ENCODE data around the gene ZNF211. TPM values are rescaled to one million over a fixed set of nuclear protein-coding genes. Genes with fewer than 3 reads are reported as not detected.

Gene ZNF211
- total RNA-seq, 1 experiment from 2014 or later = 17.6 TPM

- TF ChIP-seq ARID4B (CRISPR knock-in tag; IDR thresholded peaks at IDR 0.05; ENCODE audit: borderline replicate concordance) (peak; percentile 23; the same call in 1 of the 2 replicates), CREB1 (CRISPR knock-in tag; IDR thresholded peaks at IDR 0.05) (0 out of 2 replicates have a peak, but pooled peaks have one; percentile 27), ZNF219 (CRISPR knock-in tag; IDR thresholded peaks at IDR 0.05; ENCODE audit: borderline replicate concordance) (no peak), HMGXB4 (CRISPR knock-in tag; IDR thresholded peaks at IDR 0.05) (peak; percentile 64), ZNF281 (CRISPR knock-in tag; IDR thresholded peaks at IDR 0.05) (no peak), EMX1 (CRISPR knock-in tag; IDR thresholded peaks at IDR 0.05) (no peak), GRHL2 (CRISPR knock-in tag; IDR thresholded peaks at IDR 0.05; ENCODE audit: insufficient replicate concordance, severe bottlenecking) (no peak), OVOL2 (CRISPR knock-in tag; IDR thresholded peaks at IDR 0.05; ENCODE audit: borderline replicate concordance) (no peak), FOXK1 (CRISPR knock-in tag; IDR thresholded peaks at IDR 0.05) (no peak), SMAD3 (CRISPR knock-in tag; IDR thresholded peaks at IDR 0.05; ENCODE audit: borderline replicate concordance) (no peak), FOXP4 (CRISPR knock-in tag; IDR thresholded peaks at IDR 0.05) (no peak), USF2 (CRISPR knock-in tag; IDR thresholded peaks at IDR 0.05) (peak; percentile 33; the same call in 1 of the 2 replicates), E2F5 (CRISPR knock-in tag; IDR thresholded peaks at IDR 0.05) (no peak; the same call in 1 of the 2 replicates), SP1 (CRISPR knock-in tag; conservative IDR thresholded peaks at IDR 0.05) (0 out of 2 replicates have a peak, but pooled peaks have one; percentile 25), FOXP1 (CRISPR knock-in tag; IDR thresholded peaks at IDR 0.05; ENCODE audit: borderline replicate concordance) (no peak), MLX (CRISPR knock-in tag; IDR thresholded peaks at IDR 0.05) (no peak), PRDM15 (CRISPR knock-in tag; IDR thresholded peaks at IDR 0.05) (no peak), MYBL2 (CRISPR knock-in tag; IDR thresholded peaks at IDR 0.05) (no peak; the same call in 1 of the 2 replicates), NR3C1 (CRISPR knock-in tag; conservative IDR thresholded peaks at IDR 0.05; ENCODE audit: low read depth) (0 out of 2 replicates have a peak, but pooled peaks have one; percentile 26)
Measured at GRCh38 chr19:57664269-57665127, 31.5 kb downstream of the ZNF211 start (continued).

Measured in WTC11 (cell line).